ENCODE measurements around the gene VWDE.

DNA sequence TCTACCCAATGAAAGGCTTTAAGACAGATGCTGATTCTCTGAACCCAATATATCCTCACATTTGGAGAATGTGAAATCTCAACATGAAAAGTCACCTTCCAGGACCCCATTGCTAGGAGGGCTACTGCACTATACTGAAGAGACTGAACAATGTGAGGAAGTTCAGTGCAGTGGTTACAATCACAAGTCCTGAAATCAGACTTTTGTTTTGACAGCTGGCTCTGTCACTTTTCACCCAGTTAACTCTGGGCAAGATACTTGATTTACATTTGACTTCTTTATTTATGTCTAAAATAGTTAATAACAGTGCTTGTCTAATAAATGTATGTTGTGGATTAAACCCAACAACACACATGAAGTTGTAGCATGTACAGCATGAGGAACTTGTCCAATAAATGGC, 14.8 kb upstream of the VWDE start:
- TF ChIP-seq POLR2A (IDR thresholded peaks at IDR 0.05; ENCODE audit: low read depth, low read length) = no peak
- no peak for TF ChIP-seq POLR2AphosphoS5 (IDR thresholded peaks at IDR 0.05; ENCODE audit: low read depth, low read length)
- TF ChIP-seq TAF1 (IDR thresholded peaks at IDR 0.05; ENCODE audit: borderline replicate concordance, low read depth, low read length) = no peak

Data from GM12892 (cell line).